PC-9 (cell line): Measurements from ENCODE around the gene PRSS33. TPM values are rescaled to one million over a fixed set of nuclear protein-coding genes. Genes with fewer than 3 reads are reported as not detected.

Source experiments
- BruUV-seq: library from RNA; stranded (reverse); fragments of 400-500 nt; replicated peaks from 2 replicates; lab custom pipeline; 2021; lab: Mats Ljungman, UMichigan
- CTCF ChIA-PET: fragments of 300-600 bp; sonication (Branson Sonifier 250); formaldehyde crosslinking; loops from one replicate; lab custom pipeline; 2022; ENCODE audit warnings: antibody characterized with exemption; lab: Charles Lee
- POLR2A ChIA-PET: fragments of 300-600 bp; sonication (Branson Sonifier 250); formaldehyde crosslinking; loops from one replicate; lab custom pipeline; 2022; ENCODE audit warnings: antibody characterized with exemption; ENCODE audit not compliant: unreplicated experiment; lab: Charles Lee
- DNase-seq, 2 experiments: peaks; one replicate each; pipeline versions ENCODE4 v3.0.0 to v3.0.0-alpha.2; 2015 to 2022; ENCODE audit warnings: mixed read lengths in 1 of 2
- H2AFZ ChIP-seq: fragments of 200-600 bp; sonication (generic); 2 replicates; pipeline ENCODE4 v1.8.1; 2017; ENCODE audit warnings: antibody characterized with exemption
- H3F3A ChIP-seq: fragments of 200-600 bp; sonication (generic); 2 replicates; pipeline ENCODE4 v1.8.1; 2017; ENCODE audit warnings: antibody characterized with exemption, mild to moderate bottlenecking, low read depth; ENCODE audit not compliant: insufficient read depth
- H3K27ac ChIP-seq: fragments of 200-600 bp; sonication (generic); 2 replicates; pipeline ENCODE4 v1.6.1; 2016; ENCODE audit warnings: mixed run types
- H3K27me3 ChIP-seq: fragments of 200-600 bp; sonication (generic); 2 replicates; pipeline ENCODE4 v1.6.1; 2016; ENCODE audit warnings: low read depth, mixed run types; ENCODE audit not compliant: insufficient read depth
- H3K36me3 ChIP-seq: fragments of 200-600 bp; sonication (generic); 2 replicates; pipeline ENCODE4 v1.6.1; 2016; ENCODE audit warnings: low read depth, mixed run types
- H3K4me1 ChIP-seq: fragments of 200-600 bp; sonication (generic); replicated peaks from 2 replicates; pipeline ENCODE4 v1.6.1; 2016; ENCODE audit warnings: mixed run types; ENCODE audit not compliant: insufficient read depth
- H3K4me2 ChIP-seq: fragments of 200-600 bp; sonication (generic); 2 replicates; pipeline ENCODE4 v1.6.1; 2017; ENCODE audit warnings: mixed run types
- H3K4me3 ChIP-seq: fragments of 200-600 bp; sonication (generic); 2 replicates; pipeline ENCODE4 v1.6.1; 2016; ENCODE audit warnings: mixed run types
- H3K79me2 ChIP-seq: fragments of 200-600 bp; sonication (generic); 2 replicates; pipeline ENCODE4 v1.6.1; 2017; ENCODE audit warnings: low read depth, mixed run types
- H3K9me2 ChIP-seq: fragments of 200-600 bp; sonication (generic); 2 replicates; pipeline ENCODE4 v1.8.1; 2017; ENCODE audit warnings: mild to moderate bottlenecking; ENCODE audit not compliant: insufficient read depth
- H3K9me3 ChIP-seq: fragments of 200-600 bp; sonication (generic); 2 replicates; pipeline ENCODE4 v1.8.1; 2016; ENCODE audit warnings: low read depth; ENCODE audit not compliant: insufficient read depth
- H4K20me1 ChIP-seq: fragments of 200-600 bp; sonication (generic); 2 replicates; pipeline ENCODE4 v1.8.1; 2017; ENCODE audit not compliant: insufficient read depth
- CTCF ChIP-seq: fragments of 200-600 bp; sonication (generic); conservative IDR thresholded peaks from 2 replicates; pipeline ENCODE4 v1.6.1; 2017; ENCODE audit warnings: mixed run types, antibody characterized with exemption, mild to moderate bottlenecking, moderate library complexity
- EZH2 ChIP-seq: fragments of 200-600 bp; sonication (generic); IDR thresholded peaks from 2 replicates; pipeline ENCODE4 v1.8.0; 2017; ENCODE audit warnings: antibody characterized with exemption, low read depth
- intact Hi-C: fragments of 100-400 bp; cut with micrococcal nuclease; formaldehyde crosslinking; loops from one replicate; pipeline ENCODE4 v1.10.0; 2022; ENCODE audit not compliant: unreplicated experiment
- total RNA-seq: library from RNA; stranded (reverse); gene quantifications from 2 replicates; pipeline ENCODE4 v1.2.3, GENCODE V29; 2021

The PRSS33 gene
- total RNA-seq, 1 experiment from 2014 or later = 0.33 TPM

- no peak for DNase-seq
- Histone ChIP-seq H3F3A (peaks cover 16% of the 10 kb centered on the region; the same call in 1 of the 2 replicates), H4K20me1 (no peaks in the 10 kb centered on the region), H2AFZ (no peak overlapping the region), H3K27ac (no peak overlapping the region), H3K4me2 (no peak overlapping the region), H3K4me1 (no peaks in the 10 kb centered on the region), H3K36me3 (no peaks in the 10 kb centered on the region), H3K9me2 (no peaks in the 10 kb centered on the region), H3K9me3 (no peaks in the 10 kb centered on the region), H3K79me2 (0 out of 2 replicates have a peak, but pooled peaks cover 5% of the 10 kb centered on the region), H3K4me3 (no peak overlapping the region), H3K27me3 (peaks cover 3% of the 10 kb centered on the region; the same call in 1 of the 2 replicates)
- TF ChIP-seq EZH2 (no peak), CTCF (no peak)
- no TSS peak for BruUV-seq
- intact Hi-C loops = no loop called here
- POLR2A ChIA-PET = interaction anchor here (0.7 kb wide), 2 partner anchors 142 to 1705 kb away, joined by 3 to 6 read pairs; no protein-coding TSS in a partner anchor
- CTCF ChIA-PET = no interaction called here
Observed at GRCh38 chr16:2784358-2785100, 2.8 kb downstream of the PRSS33 start.

- no peaks in the 10 kb centered on the region for H3K9me2 ChIP-seq
- intact Hi-C loops = no loop called here
- no peaks in the 10 kb centered on the region for H4K20me1 ChIP-seq
- no peak overlapping the region for H3K4me3 ChIP-seq
- CTCF ChIA-PET = interaction anchor here (0.6 kb wide), 2 partner anchors 42 to 46 kb away, joined by 3 to 7 read pairs; partner anchors contain the start of gene ZG16B
- no peak overlapping the region for H3K27ac ChIP-seq
- no peak for DNase-seq
- peaks cover 10% of the 10 kb centered on the region; the same call in 1 of the 2 replicates for H3K79me2 ChIP-seq
- H3K4me1 ChIP-seq = peaks cover 2% of the 10 kb centered on the region
- peaks cover 16% of the 10 kb centered on the region; the same call in 1 of the 2 replicates for H3F3A ChIP-seq
- POLR2A ChIA-PET = interaction anchor here (0.6 kb wide), 1 partner anchor 354 kb away, joined by 3 read pairs; no protein-coding TSS in a partner anchor
- no peaks in the 10 kb centered on the region for H3K9me3 ChIP-seq
- no peak overlapping the region for H3K4me2 ChIP-seq
- H2AFZ ChIP-seq = no peak overlapping the region
- TF ChIP-seq EZH2 (no peak), CTCF (no peak)
- H3K36me3 ChIP-seq = no peaks in the 10 kb centered on the region
- peaks cover 3% of the 10 kb centered on the region; the same call in 1 of the 2 replicates for H3K27me3 ChIP-seq
- no TSS peak for BruUV-seq
Observed at GRCh38 chr16:2783581-2784357, 3.6 kb downstream of the PRSS33 start.

GRCh38 chr16:2782583-2783351, 4.6 kb downstream of the PRSS33 start:
- Histone ChIP-seq H3K36me3 (no peaks in the 10 kb centered on the region), H3F3A (peaks cover 25% of the 10 kb centered on the region; the same call in 1 of the 2 replicates), H3K4me1 (peaks cover 9% of the 10 kb centered on the region), H3K79me2 (peaks cover 19% of the 10 kb centered on the region), H4K20me1 (no peaks in the 10 kb centered on the region), H3K4me2 (no peak overlapping the region), H3K4me3 (no peak overlapping the region), H3K9me2 (no peaks in the 10 kb centered on the region), H3K27me3 (peaks cover 2% of the 10 kb centered on the region; the same call in 1 of the 2 replicates), H2AFZ (no peak overlapping the region), H3K27ac (no peak overlapping the region), H3K9me3 (no peaks in the 10 kb centered on the region)
- CTCF ChIA-PET = interaction anchor here (0.6 kb wide), 1 partner anchor 47 kb away, joined by 3 read pairs; the partner anchor contains the start of gene ZG16B
- intact Hi-C loops = no loop called here
- BruUV-seq = no TSS peak
- DNase-seq = no peak
- TF ChIP-seq CTCF (no peak), EZH2 (no peak)
- POLR2A ChIA-PET = no interaction called here
